ENCODE measurements around the gene RNFT1. TPM values are rescaled to one million over a fixed set of nuclear protein-coding genes. Genes with fewer than 3 reads are reported as not detected.

The RNFT1 gene
- polyA plus RNA-seq, 1 donor from 2014 or later = 101 TPM

DNA sequence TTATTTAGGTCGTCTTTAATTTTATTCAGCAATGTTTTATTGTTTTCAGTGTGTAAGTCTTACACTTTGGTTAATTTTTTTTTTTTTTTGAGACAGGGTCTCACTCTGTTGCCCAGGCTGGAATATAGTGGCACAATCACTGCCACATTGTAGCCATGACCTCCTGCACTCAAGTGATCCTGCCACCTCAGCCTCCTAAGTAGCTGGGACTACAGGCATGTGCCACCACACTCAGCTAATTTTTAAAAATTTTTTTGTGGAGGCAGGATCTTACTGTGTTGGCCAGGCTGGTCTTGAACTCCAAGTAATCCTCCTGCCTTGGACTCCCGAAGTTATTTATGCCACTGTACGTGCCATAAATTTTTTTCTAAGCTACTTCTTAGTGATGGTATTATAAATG, 57.1 kb downstream of the RNFT1 start:
- Histone ChIP-seq H3K36me3 (ENCODE audit: insufficient read depth, low read length) (no peaks in the 10 kb centered on the region), H3K4me2 (ENCODE audit: low read length) (no peak overlapping the region), H3K79me2 (replicated peaks; ENCODE audit: insufficient read depth, low read length) (peaks cover 4% of the 10 kb centered on the region), H3K27ac (ENCODE audit: low read length) (no peak overlapping the region), H3K9me3 (ENCODE audit: low read length) (no peaks in the 10 kb centered on the region), H3K9ac (ENCODE audit: low read length) (no peak overlapping the region), H3K27me3 (ENCODE audit: insufficient read depth, low read depth, low read length) (no peaks in the 10 kb centered on the region), H3K4me3 (ENCODE audit: low read length) (no peak overlapping the region), H2AFZ (ENCODE audit: low read depth, low read length) (no peak overlapping the region), H3F3A (ENCODE audit: insufficient read depth, low read length, poor library complexity, severe bottlenecking) (no peaks in the 10 kb centered on the region), H4K20me1 (ENCODE audit: insufficient read depth) (no peaks in the 10 kb centered on the region), H3K9me2 (ENCODE audit: insufficient read depth, low read length) (no peaks in the 10 kb centered on the region)
- no peak for TF ChIP-seq SMC3 (conservative IDR thresholded peaks at IDR 0.05; ENCODE audit: poor library complexity)
- TF ChIP-seq EP300 (conservative IDR thresholded peaks at IDR 0.05; ENCODE audit: poor library complexity, severe bottlenecking) = no peak
- no peak for TF ChIP-seq POLR2AphosphoS5 (IDR thresholded peaks at IDR 0.05)
- TF ChIP-seq EZH2 (IDR thresholded peaks at IDR 0.05; ENCODE audit: borderline replicate concordance, insufficient read depth, low read length, poor library complexity, severe bottlenecking) = no peak
- TF ChIP-seq, protein P1, sequence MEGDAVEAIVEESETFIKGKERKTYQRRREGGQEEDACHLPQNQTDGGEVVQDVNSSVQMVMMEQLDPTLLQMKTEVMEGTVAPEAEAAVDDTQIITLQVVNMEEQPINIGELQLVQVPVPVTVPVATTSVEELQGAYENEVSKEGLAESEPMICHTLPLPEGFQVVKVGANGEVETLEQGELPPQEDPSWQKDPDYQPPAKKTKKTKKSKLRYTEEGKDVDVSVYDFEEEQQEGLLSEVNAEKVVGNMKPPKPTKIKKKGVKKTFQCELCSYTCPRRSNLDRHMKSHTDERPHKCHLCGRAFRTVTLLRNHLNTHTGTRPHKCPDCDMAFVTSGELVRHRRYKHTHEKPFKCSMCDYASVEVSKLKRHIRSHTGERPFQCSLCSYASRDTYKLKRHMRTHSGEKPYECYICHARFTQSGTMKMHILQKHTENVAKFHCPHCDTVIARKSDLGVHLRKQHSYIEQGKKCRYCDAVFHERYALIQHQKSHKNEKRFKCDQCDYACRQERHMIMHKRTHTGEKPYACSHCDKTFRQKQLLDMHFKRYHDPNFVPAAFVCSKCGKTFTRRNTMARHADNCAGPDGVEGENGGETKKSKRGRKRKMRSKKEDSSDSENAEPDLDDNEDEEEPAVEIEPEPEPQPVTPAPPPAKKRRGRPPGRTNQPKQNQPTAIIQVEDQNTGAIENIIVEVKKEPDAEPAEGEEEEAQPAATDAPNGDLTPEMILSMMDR (IDR thresholded peaks at IDR 0.05; ENCODE audit: poor library complexity, severe bottlenecking) = no peak
- TF ChIP-seq RAD21 (conservative IDR thresholded peaks at IDR 0.05) = no peak
- TF ChIP-seq TAF1 (IDR thresholded peaks at IDR 0.05; ENCODE audit: low read depth) = no peak
- no peak for TF ChIP-seq MXI1 (conservative IDR thresholded peaks at IDR 0.05; ENCODE audit: poor library complexity, severe bottlenecking)
- TF ChIP-seq, protein P2, sequence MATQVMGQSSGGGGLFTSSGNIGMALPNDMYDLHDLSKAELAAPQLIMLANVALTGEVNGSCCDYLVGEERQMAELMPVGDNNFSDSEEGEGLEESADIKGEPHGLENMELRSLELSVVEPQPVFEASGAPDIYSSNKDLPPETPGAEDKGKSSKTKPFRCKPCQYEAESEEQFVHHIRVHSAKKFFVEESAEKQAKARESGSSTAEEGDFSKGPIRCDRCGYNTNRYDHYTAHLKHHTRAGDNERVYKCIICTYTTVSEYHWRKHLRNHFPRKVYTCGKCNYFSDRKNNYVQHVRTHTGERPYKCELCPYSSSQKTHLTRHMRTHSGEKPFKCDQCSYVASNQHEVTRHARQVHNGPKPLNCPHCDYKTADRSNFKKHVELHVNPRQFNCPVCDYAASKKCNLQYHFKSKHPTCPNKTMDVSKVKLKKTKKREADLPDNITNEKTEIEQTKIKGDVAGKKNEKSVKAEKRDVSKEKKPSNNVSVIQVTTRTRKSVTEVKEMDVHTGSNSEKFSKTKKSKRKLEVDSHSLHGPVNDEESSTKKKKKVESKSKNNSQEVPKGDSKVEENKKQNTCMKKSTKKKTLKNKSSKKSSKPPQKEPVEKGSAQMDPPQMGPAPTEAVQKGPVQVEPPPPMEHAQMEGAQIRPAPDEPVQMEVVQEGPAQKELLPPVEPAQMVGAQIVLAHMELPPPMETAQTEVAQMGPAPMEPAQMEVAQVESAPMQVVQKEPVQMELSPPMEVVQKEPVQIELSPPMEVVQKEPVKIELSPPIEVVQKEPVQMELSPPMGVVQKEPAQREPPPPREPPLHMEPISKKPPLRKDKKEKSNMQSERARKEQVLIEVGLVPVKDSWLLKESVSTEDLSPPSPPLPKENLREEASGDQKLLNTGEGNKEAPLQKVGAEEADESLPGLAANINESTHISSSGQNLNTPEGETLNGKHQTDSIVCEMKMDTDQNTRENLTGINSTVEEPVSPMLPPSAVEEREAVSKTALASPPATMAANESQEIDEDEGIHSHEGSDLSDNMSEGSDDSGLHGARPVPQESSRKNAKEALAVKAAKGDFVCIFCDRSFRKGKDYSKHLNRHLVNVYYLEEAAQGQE (IDR thresholded peaks at IDR 0.05; ENCODE audit: borderline replicate concordance) = no peak

DNA sequence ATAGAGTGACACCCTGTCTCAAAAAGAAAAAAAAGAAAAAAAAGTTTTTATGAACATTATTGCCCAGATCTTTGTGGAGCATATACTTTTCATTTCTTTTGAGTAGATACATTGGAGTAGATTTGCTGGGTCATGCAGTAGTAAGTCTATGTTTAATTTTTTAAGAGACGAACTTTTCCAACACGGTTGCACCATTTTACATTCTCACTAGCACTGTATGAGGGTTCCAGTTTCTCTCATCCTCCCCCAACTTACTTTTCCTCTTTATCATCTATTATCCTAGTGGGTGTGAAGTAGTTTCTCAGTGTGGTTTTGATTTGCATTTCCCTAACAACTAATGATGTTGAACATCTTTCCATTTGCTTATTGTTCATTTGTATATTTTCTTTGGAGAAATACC, 61.1 kb downstream of the RNFT1 start:
- H3K9ac ChIP-seq (ENCODE audit: low read length) = no peak overlapping the region
- TF ChIP-seq, protein P2 (IDR thresholded peaks at IDR 0.05; ENCODE audit: borderline replicate concordance) = no peak
- TF ChIP-seq EZH2 (IDR thresholded peaks at IDR 0.05; ENCODE audit: borderline replicate concordance, insufficient read depth, low read length, poor library complexity, severe bottlenecking) = no peak
- no peak for TF ChIP-seq RAD21 (conservative IDR thresholded peaks at IDR 0.05)
- no peak for TF ChIP-seq SMC3 (conservative IDR thresholded peaks at IDR 0.05; ENCODE audit: poor library complexity)
- no peaks in the 10 kb centered on the region for H3F3A ChIP-seq (ENCODE audit: insufficient read depth, low read length, poor library complexity, severe bottlenecking)
- no peaks in the 10 kb centered on the region for H3K36me3 ChIP-seq (ENCODE audit: insufficient read depth, low read length)
- H3K27ac ChIP-seq (ENCODE audit: low read length) = no peak overlapping the region
- H4K20me1 ChIP-seq (ENCODE audit: insufficient read depth) = no peaks in the 10 kb centered on the region
- no peak overlapping the region for H2AFZ ChIP-seq (ENCODE audit: low read depth, low read length)
- peaks cover 19% of the 10 kb centered on the region for H3K79me2 ChIP-seq (replicated peaks; ENCODE audit: insufficient read depth, low read length)
- no peak overlapping the region for H3K4me3 ChIP-seq (ENCODE audit: low read length)
- no peaks in the 10 kb centered on the region for H3K9me2 ChIP-seq (ENCODE audit: insufficient read depth, low read length)
- no peaks in the 10 kb centered on the region for H3K9me3 ChIP-seq (ENCODE audit: low read length)
- no peaks in the 10 kb centered on the region for H3K27me3 ChIP-seq (ENCODE audit: insufficient read depth, low read depth, low read length)
- no peak overlapping the region for H3K4me2 ChIP-seq (ENCODE audit: low read length)

Small RNA genes lying within 50 kb of the gene (small RNA-seq; reads per million reads assigned to genes)
- gene RPS29P21 = 0 reads per million in 3 experiments

Other genes starting within 250 kb of the RNFT1 start
- 11.6 and 12.3 TPM in 2 replicates for gene TUBD1, start 71.8 kb downstream of the RNFT1 start, polyA plus RNA-seq
- 23.4 and 25.3 TPM in 2 replicates for gene RPS6KB1, start 71.6 kb downstream of the RNFT1 start, polyA plus RNA-seq
- gene HEATR6, start 114.2 kb upstream of the RNFT1 start, polyA plus RNA-seq = 24.8 and 26.9 TPM in 2 replicates
- not detected in 2 replicates for gene CA4, start 185.2 kb upstream of the RNFT1 start, polyA plus RNA-seq

Measured in neural cell (in vitro differentiated cells).